Glutamatergic neuron (in vitro differentiated cells): Measurements from ENCODE around the gene ENDOV. TPM values are rescaled to one million over a fixed set of nuclear protein-coding genes. Genes with fewer than 3 reads are reported as not detected.
A peak's percentile ranks its signal among the peaks of the same experiment; 100 is the strongest.

Experiments used
- DNase-seq: peaks from one replicate; pipeline ENCODE4 v3.0.0; 2022
- H3K27ac Mint-ChIP-seq: one replicate; pipeline ENCODE4 v1.8.0; 2020; ENCODE audit warnings: mild to moderate bottlenecking, mixed read lengths, inconsistent platforms; ENCODE audit not compliant: unreplicated experiment
- H3K27me3 Mint-ChIP-seq: one replicate; pipeline ENCODE4 v1.8.0; 2020; ENCODE audit warnings: mild to moderate bottlenecking, moderate library complexity, mixed read lengths, inconsistent platforms; ENCODE audit not compliant: unreplicated experiment
- H3K36me3 Mint-ChIP-seq: one replicate; pipeline ENCODE4 v1.8.0; 2020; ENCODE audit warnings: mild to moderate bottlenecking, mixed read lengths, inconsistent platforms; ENCODE audit not compliant: unreplicated experiment
- H3K4me1 Mint-ChIP-seq: one replicate; pipeline ENCODE4 v1.8.0; 2020; ENCODE audit warnings: mild to moderate bottlenecking, low read depth, mixed read lengths, inconsistent platforms; ENCODE audit not compliant: unreplicated experiment
- H3K4me3 Mint-ChIP-seq: one replicate; pipeline ENCODE4 v1.8.0; 2020; ENCODE audit warnings: mild to moderate bottlenecking, mixed read lengths, inconsistent platforms; ENCODE audit not compliant: unreplicated experiment
- H3K9me3 Mint-ChIP-seq: one replicate; pipeline ENCODE4 v1.8.0; 2020; ENCODE audit warnings: mild to moderate bottlenecking, moderate library complexity, mixed read lengths, inconsistent platforms; ENCODE audit not compliant: unreplicated experiment
- CTCF ChIP-seq: fragments of 200-600 bp; sonication (generic); IDR thresholded peaks from one replicate; pipeline ENCODE4 v1.5.0; 2021; ENCODE audit not compliant: partially characterized antibody, unreplicated experiment
- total RNA-seq: library from RNA; stranded (reverse); fragmentation: NEBNext Ultra II Directional; extraction: Animal tissue kit (Norgen Biotek cat#: 25700); gene quantifications from one replicate; pipeline ENCODE4 v1.2.1, GENCODE V29; 2021; ENCODE audit not compliant: unreplicated experiment

ENDOV gene
- total RNA-seq, 1 donor from 2014 or later, result 42.1 TPM

- Mint-ChIP-seq H3K4me3 (no peak overlapping the region), H3K4me1 (peaks cover 28% of the 10 kb centered on the region), H3K9me3 (peaks cover 7% of the 10 kb centered on the region), H3K27ac (no peak overlapping the region), H3K27me3 (peaks cover 13% of the 10 kb centered on the region), H3K36me3 (peaks cover 5% of the 10 kb centered on the region)
- DNase-seq, result no peak
- no peak for TF ChIP-seq CTCF
These were observed 51.3 kb downstream of the ENDOV start for GRCh38 chr17:80466188-80466705.

- Mint-ChIP-seq H3K27me3 (peaks cover 18% of the 10 kb centered on the region), H3K4me1 (peaks cover 30% of the 10 kb centered on the region), H3K4me3 (no peak overlapping the region), H3K27ac (no peak overlapping the region), H3K9me3 (peaks cover 7% of the 10 kb centered on the region), H3K36me3 (peaks cover 5% of the 10 kb centered on the region)
- no peak for DNase-seq
- no peak for TF ChIP-seq CTCF
These were observed 53.3 kb downstream of the ENDOV start for GRCh38 chr17:80468242-80468641.

GRCh38 chr17:80468781-80469493 is 54.0 kb downstream of the ENDOV start:
- Mint-ChIP-seq H3K27ac (peak overlapping the region; percentile 69), H3K4me1 (peaks cover 31% of the 10 kb centered on the region), H3K9me3 (peaks cover 7% of the 10 kb centered on the region), H3K27me3 (peaks cover 20% of the 10 kb centered on the region), H3K4me3 (peak overlapping the region; percentile 42), H3K36me3 (peaks cover 5% of the 10 kb centered on the region)
- no peak for TF ChIP-seq CTCF
- DNase-seq, result peak; percentile 71

- Mint-ChIP-seq H3K27me3 (peaks cover 20% of the 10 kb centered on the region), H3K9me3 (peaks cover 7% of the 10 kb centered on the region), H3K4me1 (peaks cover 31% of the 10 kb centered on the region), H3K36me3 (peaks cover 5% of the 10 kb centered on the region), H3K27ac (no peak overlapping the region), H3K4me3 (no peak overlapping the region)
- TF ChIP-seq CTCF, result no peak
- DNase-seq, result no peak
These were observed 54.7 kb downstream of the ENDOV start for GRCh38 chr17:80469667-80470066.

GRCh38 chr17:80470603-80471002 is 55.6 kb downstream of the ENDOV start:
- peaks cover 27% of the 10 kb centered on the region for H3K27me3 Mint-ChIP-seq
- H3K36me3 Mint-ChIP-seq, result peaks cover 5% of the 10 kb centered on the region
- peaks cover 33% of the 10 kb centered on the region for H3K4me1 Mint-ChIP-seq
- DNase-seq, result no peak
- peaks cover 9% of the 10 kb centered on the region for H3K9me3 Mint-ChIP-seq
- H3K27ac Mint-ChIP-seq, result peak overlapping the region; percentile 39
- no peak for TF ChIP-seq CTCF
- H3K4me3 Mint-ChIP-seq, result peak overlapping the region; percentile 57
